ENCODE data around the gene WNT9A. TPM values are rescaled to one million over a fixed set of nuclear protein-coding genes. Genes with fewer than 3 reads are reported as not detected.
"Not testable (repeated sequence)": the region's sequence is repeated elsewhere in the genome, so short reads cannot be mapped to it uniquely, and the experiment has no call there.

WNT9A gene
- total RNA-seq, 1 donor from 2014 or later: 3.1 TPM

GRCh38 chr1:227885135-227885647, 62.5 kb downstream of the WNT9A start:
- peak; percentile 35 for ATAC-seq

- no peak for ATAC-seq
Observed at GRCh38 chr1:227884370-227885134, 63.2 kb downstream of the WNT9A start.

- ATAC-seq: peak; percentile 12
Observed at GRCh38 chr1:227883641-227884301, 64.0 kb downstream of the WNT9A start.

GRCh38 chr1:227883073-227883520, 64.6 kb downstream of the WNT9A start:
- no peak for ATAC-seq

- ATAC-seq: no peak
Observed at GRCh38 chr1:227880342-227880924, 67.3 kb downstream of the WNT9A start.

- ATAC-seq: not testable (repeated sequence)
Observed at GRCh38 chr1:227877810-227878209, 69.9 kb downstream of the WNT9A start.

- not testable (repeated sequence) for ATAC-seq
Observed at GRCh38 chr1:227871892-227872291, 75.8 kb downstream of the WNT9A start.

GRCh38 chr1:227870366-227870765, 77.4 kb downstream of the WNT9A start:
- ATAC-seq: no peak

- ATAC-seq: no peak
Observed at GRCh38 chr1:227869851-227870305, 77.9 kb downstream of the WNT9A start.

- peak; percentile 38 for ATAC-seq
Observed at GRCh38 chr1:227869279-227869842, 78.4 kb downstream of the WNT9A start.

Other genes starting within 250 kb of the WNT9A start
- 10.2 TPM for gene JMJD4, start 212.6 kb downstream of the WNT9A start, total RNA-seq
- 15.8 TPM for gene SNAP47, start 212.5 kb downstream of the WNT9A start, total RNA-seq
- gene PRSS38, start 132.3 kb downstream of the WNT9A start, total RNA-seq: not detected
- gene WNT3A, start 59.1 kb upstream of the WNT9A start, total RNA-seq: 0.44 TPM
- gene ARF1, start 134.8 kb upstream of the WNT9A start, total RNA-seq: 273 TPM
- 13.9 TPM for gene C1orf35, start 155.4 kb upstream of the WNT9A start, total RNA-seq
- gene MRPL55, start 161.4 kb upstream of the WNT9A start, total RNA-seq: 29.0 TPM
- 241 TPM for gene GUK1, start 192.3 kb upstream of the WNT9A start, total RNA-seq
- gene GJC2, start 202.0 kb upstream of the WNT9A start, total RNA-seq: 0.44 TPM
- gene IBA57, start 217.9 kb upstream of the WNT9A start, total RNA-seq: 6.9 TPM